Adrenal gland (tissue), 5 donors: Measurements from ENCODE around the gene KRTAP10-7.

Experiments
- POLR2A ChIP-seq, 2 donors: fragments of 450-650 bp; IDR thresholded peaks; one replicate each; pipeline ENCODE4 v1.6.1; 2017; ENCODE audit warnings: antibody characterized with exemption in 2 of 2, mild to moderate bottlenecking in 2 of 2, moderate library complexity in 1 of 2
- TF ChIP-seq, protein P1 (sequence below), 6 experiments: fragments of 450-650 bp in 4 of 6; fragments of 200-600 bp in 2 of 6; sonication (generic) in 1 of 6; IDR thresholded peaks; 1 replicate in 5 of 6; 2 replicates in 1 of 6; pipeline versions ENCODE4 v1.5.1 to v1.8.0; 2016 to 2021; ENCODE audit warnings: antibody characterized with exemption in 6 of 6, mild to moderate bottlenecking in 2 of 6, moderate library complexity in 1 of 6
- donor health status: DM: no; HTN: no; CAD: no.

DNA sequence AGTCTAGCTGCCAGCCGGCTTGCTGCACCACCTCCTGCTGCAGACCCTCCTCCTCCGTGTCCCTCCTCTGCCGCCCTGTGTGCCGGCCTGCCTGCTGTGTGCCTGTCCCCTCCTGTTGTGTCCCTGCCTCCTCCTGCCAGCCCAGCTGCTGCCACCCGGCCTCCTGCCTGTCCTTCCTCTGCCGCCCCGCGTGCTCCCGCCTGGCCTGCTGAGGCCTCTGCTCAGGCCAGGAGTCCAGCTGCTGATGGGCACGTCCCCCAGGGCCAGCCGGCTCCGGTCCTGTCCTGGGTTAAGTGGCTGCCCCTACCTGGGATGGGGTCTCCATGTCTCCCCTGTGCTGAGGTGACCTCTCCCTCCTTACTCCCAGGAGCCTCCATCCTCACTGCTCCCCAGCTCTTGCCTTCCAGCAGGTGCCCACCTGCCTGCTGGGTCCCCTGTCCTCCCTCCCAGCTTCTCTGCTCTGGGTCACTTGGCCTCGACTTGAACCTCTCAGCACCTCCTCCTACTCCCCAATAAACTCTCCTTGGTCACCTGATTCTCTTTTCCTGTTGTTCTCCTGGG, 12.4 kb downstream of the KRTAP10-7 start:
- TF ChIP-seq, protein P1, sequence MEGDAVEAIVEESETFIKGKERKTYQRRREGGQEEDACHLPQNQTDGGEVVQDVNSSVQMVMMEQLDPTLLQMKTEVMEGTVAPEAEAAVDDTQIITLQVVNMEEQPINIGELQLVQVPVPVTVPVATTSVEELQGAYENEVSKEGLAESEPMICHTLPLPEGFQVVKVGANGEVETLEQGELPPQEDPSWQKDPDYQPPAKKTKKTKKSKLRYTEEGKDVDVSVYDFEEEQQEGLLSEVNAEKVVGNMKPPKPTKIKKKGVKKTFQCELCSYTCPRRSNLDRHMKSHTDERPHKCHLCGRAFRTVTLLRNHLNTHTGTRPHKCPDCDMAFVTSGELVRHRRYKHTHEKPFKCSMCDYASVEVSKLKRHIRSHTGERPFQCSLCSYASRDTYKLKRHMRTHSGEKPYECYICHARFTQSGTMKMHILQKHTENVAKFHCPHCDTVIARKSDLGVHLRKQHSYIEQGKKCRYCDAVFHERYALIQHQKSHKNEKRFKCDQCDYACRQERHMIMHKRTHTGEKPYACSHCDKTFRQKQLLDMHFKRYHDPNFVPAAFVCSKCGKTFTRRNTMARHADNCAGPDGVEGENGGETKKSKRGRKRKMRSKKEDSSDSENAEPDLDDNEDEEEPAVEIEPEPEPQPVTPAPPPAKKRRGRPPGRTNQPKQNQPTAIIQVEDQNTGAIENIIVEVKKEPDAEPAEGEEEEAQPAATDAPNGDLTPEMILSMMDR (IDR thresholded peaks at IDR 0.05) = no peak
- TF ChIP-seq POLR2A (IDR thresholded peaks at IDR 0.05) = no peak
